CD4-positive, alpha-beta memory T cell (primary cell): ENCODE measurements around the gene SFT2D2. TPM values are rescaled to one million over a fixed set of nuclear protein-coding genes. Genes with fewer than 3 reads are reported as not detected.
A peak's percentile ranks its signal among the peaks of the same experiment; 100 is the strongest.
"Not testable (repeated sequence)": the region's sequence is repeated elsewhere in the genome, so short reads cannot be mapped to it uniquely, and the experiment has no call there.

ENCODE experiments used
- CTCF ChIA-PET: fragments of 350-600 bp; sonication (Branson Sonifier 250); formaldehyde crosslinking; loops from one replicate; lab custom pipeline; 2021; ENCODE audit warnings: inconsistent platforms; ENCODE audit not compliant: partially characterized antibody; lab: Charles Lee
- POLR2A ChIA-PET: fragments of 350-600 bp; sonication (Branson Sonifier 250); formaldehyde crosslinking; loops from one replicate; lab custom pipeline; 2021; ENCODE audit not compliant: partially characterized antibody; lab: Charles Lee
- DNase-seq, 5 donors: peaks; one replicate each; pipeline versions ENCODE4 v3.0.0 to v3.0.0-alpha.2; 2020 to 2022; ENCODE audit warnings: mixed read lengths in 1 of 5
- H3K27ac ChIP-seq: one replicate; pipeline ENCODE4 v1.7.0; 2013; ENCODE audit warnings: low read depth, low read length
- H3K27me3 ChIP-seq: 2 replicates; pipeline ENCODE4 v1.7.0; 2013; ENCODE audit warnings: mild to moderate bottlenecking, low read length, moderate library complexity; ENCODE audit not compliant: insufficient read depth
- H3K36me3 ChIP-seq: 2 replicates; pipeline ENCODE4 v1.7.0; 2013; ENCODE audit warnings: mild to moderate bottlenecking, low read length, moderate library complexity; ENCODE audit not compliant: insufficient read depth
- H3K4me1 ChIP-seq: 2 replicates; pipeline ENCODE4 v1.7.0; 2013; ENCODE audit warnings: mild to moderate bottlenecking, low read length, moderate library complexity; ENCODE audit not compliant: insufficient read depth
- H3K4me3 ChIP-seq, 2 donors: one replicate each; pipeline ENCODE4 v1.7.0; 2013; ENCODE audit warnings: low read length in 2 of 2, mild to moderate bottlenecking in 1 of 2
- H3K9me3 ChIP-seq, 2 donors: one replicate each; pipeline ENCODE4 v1.7.0; 2013; ENCODE audit warnings: low read length in 2 of 2, control low read depth in 1 of 2; ENCODE audit not compliant: control insufficient read depth in 1 of 2
- H3K27ac Mint-ChIP-seq, 7 donors: one replicate each; pipeline ENCODE4 v1.8.0; 2020 to 2021; ENCODE audit warnings: mixed read lengths in 7 of 7, mild to moderate bottlenecking in 6 of 7, inconsistent platforms in 3 of 7, moderate library complexity in 3 of 7
- H3K27me3 Mint-ChIP-seq, 2 donors: one replicate each; pipeline ENCODE4 v1.8.0; 2020 to 2021; ENCODE audit warnings: mixed read lengths in 2 of 2
- H3K36me3 Mint-ChIP-seq, 2 donors: one replicate each; pipeline ENCODE4 v1.8.0; 2020 to 2021; ENCODE audit warnings: mixed read lengths in 2 of 2, inconsistent platforms in 1 of 2, mild to moderate bottlenecking in 1 of 2
- H3K4me1 Mint-ChIP-seq, 4 donors: one replicate each; pipeline ENCODE4 v1.8.0; 2020 to 2021; ENCODE audit warnings: mixed read lengths in 4 of 4, mild to moderate bottlenecking in 1 of 4
- H3K4me3 Mint-ChIP-seq, 8 donors: one replicate each; pipeline ENCODE4 v1.8.0; 2020 to 2021; ENCODE audit warnings: mixed read lengths in 8 of 8, mild to moderate bottlenecking in 7 of 8, moderate library complexity in 6 of 8, inconsistent platforms in 3 of 8
- H3K9me3 Mint-ChIP-seq, 8 donors: one replicate each; pipeline ENCODE4 v1.8.0; 2020 to 2021; ENCODE audit warnings: mixed read lengths in 8 of 8, mild to moderate bottlenecking in 5 of 8, inconsistent platforms in 3 of 8, moderate library complexity in 1 of 8
- intact Hi-C: fragments of 100-400 bp; cut with micrococcal nuclease; formaldehyde crosslinking; loops from one replicate; pipeline ENCODE4 v1.15.1; 2023
- polyA plus RNA-seq, 2 donors: library from polyadenylated mRNA; unstranded; fragments of 300-500 nt; fragmentation: Illumina TruSeq; gene quantifications; one replicate each; pipeline ENCODE4 v1.2.3, GENCODE V29; 2021
- total RNA-seq, 2 experiments: library from RNA; stranded (reverse); gene quantifications; one replicate each; pipeline ENCODE4 v1.2.3, GENCODE V29; 2021

The SFT2D2 gene
- total and polyA plus RNA-seq, 4 experiments from 2014 or later, result 13.6 to 63.2 (median 51.3) TPM

GRCh38 chr1:168181063-168181720 lies 44.6 kb upstream of the SFT2D2 start:
- Mint-ChIP-seq H3K4me3 (peak overlapping the region in 2 of 8 donors; percentile 12 to 41), H3K36me3 (peaks cover 2 to 15% of the 10 kb centered on the region in 2 donors), H3K4me1 (peaks cover 5 to 21% (median 11%) of the 10 kb centered on the region in 4 donors)
- H3K27me3 ChIP-seq, H3K9me3 Mint-ChIP-seq, H3K9me3 ChIP-seq, H3K27ac ChIP-seq, intact Hi-C loops, H3K36me3 ChIP-seq, H3K27ac Mint-ChIP-seq, DNase-seq, H3K4me3 ChIP-seq, H3K27me3 Mint-ChIP-seq, POLR2A ChIA-PET, CTCF ChIA-PET: not testable (repeated sequence)
- peaks cover 24% of the 10 kb centered on the region for H3K4me1 ChIP-seq

GRCh38 chr1:168187177-168187576 lies 38.6 kb upstream of the SFT2D2 start:
- peaks cover under 1% of the 10 kb centered on the region for H3K4me1 ChIP-seq
- no peaks in the 10 kb centered on the region for H3K27me3 Mint-ChIP-seq
- H3K4me3 ChIP-seq, result no peak overlapping the region
- H3K4me3 Mint-ChIP-seq, result no peak overlapping the region
- no peak overlapping the region for H3K27ac Mint-ChIP-seq
- intact Hi-C loops, result no loop called here
- H3K27me3 ChIP-seq, result no peaks in the 10 kb centered on the region
- ChIA-PET CTCF (no interaction called here), POLR2A (no interaction called here)
- peaks cover 16% of the 10 kb centered on the region for H3K36me3 ChIP-seq
- H3K36me3 Mint-ChIP-seq, result peaks cover 37 to 61% of the 10 kb centered on the region in 2 donors
- no peaks in the 10 kb centered on the region for H3K9me3 Mint-ChIP-seq
- H3K9me3 ChIP-seq, result no peaks in the 10 kb centered on the region
- DNase-seq, result no peak
- H3K4me1 Mint-ChIP-seq, result peaks cover 9 to 22% (median 14%) of the 10 kb centered on the region in 4 donors
- H3K27ac ChIP-seq, result no peak overlapping the region

- Histone ChIP-seq H3K4me1 (no peaks in the 10 kb centered on the region), H3K36me3 (peaks cover 20% of the 10 kb centered on the region), H3K4me3 (no peak overlapping the region), H3K27me3 (no peaks in the 10 kb centered on the region), H3K9me3 (no peaks in the 10 kb centered on the region), H3K27ac (no peak overlapping the region)
- intact Hi-C loops, result no loop called here
- Mint-ChIP-seq H3K36me3 (peaks cover 58 to 70% of the 10 kb centered on the region in 2 donors), H3K27me3 (no peaks in the 10 kb centered on the region), H3K4me3 (no peak overlapping the region), H3K27ac (no peak overlapping the region), H3K4me1 (peaks cover 5 to 10% (median 7%) of the 10 kb centered on the region in 4 donors), H3K9me3 (no peaks in the 10 kb centered on the region)
- DNase-seq, result no peak
- ChIA-PET POLR2A (interaction anchor here (1.3 kb wide), 1 partner anchor 12 kb away, joined by 5 read pairs; the partner anchor contains the start of gene TIPRL), CTCF (interaction anchor here (1.7 kb wide), 1 partner anchor 13 kb away, joined by 5 read pairs; no protein-coding TSS in a partner anchor)
These were observed 35.4 kb upstream of the SFT2D2 start for GRCh38 chr1:168190403-168190802.

DNA sequence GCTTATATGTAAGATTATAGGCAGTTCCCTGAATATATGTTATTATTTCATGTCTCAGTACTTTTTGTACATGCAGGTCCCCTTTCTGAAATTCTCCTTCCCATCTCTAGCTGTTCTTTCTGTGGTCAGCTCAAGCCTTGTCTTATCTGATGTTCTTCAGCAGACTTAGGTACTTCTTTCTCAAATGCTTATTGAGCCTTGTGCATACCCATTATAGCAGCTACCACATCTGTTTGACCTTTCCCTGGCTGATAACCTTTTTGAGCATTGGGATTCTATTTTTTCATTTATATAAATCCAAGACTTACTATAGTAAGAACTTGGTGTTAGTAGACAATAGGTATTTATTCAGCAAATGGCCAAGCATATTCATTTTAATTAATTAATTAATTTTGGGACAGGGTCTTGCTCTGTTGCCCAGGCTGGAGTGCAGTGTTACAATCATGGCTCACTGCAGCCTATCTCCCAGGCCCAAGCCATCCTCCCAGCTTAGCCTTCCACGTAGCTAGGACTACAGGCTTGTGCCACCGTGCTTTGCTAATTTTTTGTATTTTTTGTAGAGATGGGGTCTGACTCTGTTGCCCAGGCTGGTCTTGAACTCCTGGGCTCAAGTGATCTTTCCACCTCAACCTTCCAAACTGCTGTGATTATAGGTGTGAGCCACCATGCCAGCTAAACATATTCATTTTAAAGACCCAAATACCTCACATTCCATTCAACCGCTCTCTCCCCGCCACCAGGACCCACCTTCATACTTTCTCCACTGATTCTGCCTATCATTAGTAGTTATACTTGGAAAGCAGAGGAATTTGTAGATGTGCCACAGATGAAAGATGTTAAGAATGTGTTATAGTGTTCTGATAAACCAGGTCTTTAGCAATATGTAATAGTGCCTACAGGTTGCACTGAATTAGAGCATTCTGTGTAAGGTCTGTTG lies 30.3 kb upstream of the SFT2D2 start:
- no peaks in the 10 kb centered on the region for H3K9me3 Mint-ChIP-seq
- Histone ChIP-seq H3K27ac (no peak overlapping the region), H3K9me3 (no peaks in the 10 kb centered on the region), H3K36me3 (peaks cover 37% of the 10 kb centered on the region), H3K27me3 (no peaks in the 10 kb centered on the region), H3K4me3 (no peak overlapping the region), H3K4me1 (no peaks in the 10 kb centered on the region)
- no peaks in the 10 kb centered on the region for H3K27me3 Mint-ChIP-seq
- H3K4me1 Mint-ChIP-seq, result peaks cover 0 to 6% (median 3%) of the 10 kb centered on the region in 4 donors
- H3K27ac Mint-ChIP-seq, result peak overlapping the region in 1 of 7 donors; percentile 5
- ChIA-PET CTCF (interaction anchor here (1.2 kb wide), 1 partner anchor 113 kb away, joined by 3 read pairs; no protein-coding TSS in a partner anchor), POLR2A (no interaction called here)
- no peak for DNase-seq
- intact Hi-C loops, result no loop called here
- H3K36me3 Mint-ChIP-seq, result peaks cover 60% of the 10 kb centered on the region in 2 donors
- H3K4me3 Mint-ChIP-seq, result no peak overlapping the region

GRCh38 chr1:168199056-168199455 lies 26.7 kb upstream of the SFT2D2 start:
- Histone ChIP-seq H3K4me3 (no peak overlapping the region), H3K9me3 (no peaks in the 10 kb centered on the region), H3K27ac (no peak overlapping the region), H3K4me1 (no peaks in the 10 kb centered on the region), H3K27me3 (no peaks in the 10 kb centered on the region), H3K36me3 (peaks cover 30% of the 10 kb centered on the region)
- H3K9me3 Mint-ChIP-seq, result no peaks in the 10 kb centered on the region
- H3K27ac Mint-ChIP-seq, result no peak overlapping the region
- no peak overlapping the region for H3K4me3 Mint-ChIP-seq
- peaks cover 0 to 3% (median 0%) of the 10 kb centered on the region in 4 donors for H3K4me1 Mint-ChIP-seq
- H3K36me3 Mint-ChIP-seq, result peaks cover 64 to 66% of the 10 kb centered on the region in 2 donors
- no peaks in the 10 kb centered on the region for H3K27me3 Mint-ChIP-seq
- ChIA-PET CTCF (no interaction called here), POLR2A (no interaction called here)
- no peak for DNase-seq
- intact Hi-C loops, result no loop called here

GRCh38 chr1:168202941-168203654 lies 22.7 kb upstream of the SFT2D2 start:
- Histone ChIP-seq H3K27ac (no peak overlapping the region), H3K4me3 (no peak overlapping the region), H3K4me1 (no peaks in the 10 kb centered on the region), H3K36me3 (peaks cover 16% of the 10 kb centered on the region), H3K27me3 (no peaks in the 10 kb centered on the region), H3K9me3 (no peaks in the 10 kb centered on the region)
- ChIA-PET POLR2A (no interaction called here), CTCF (no interaction called here)
- Mint-ChIP-seq H3K4me1 (no peaks in the 10 kb centered on the region), H3K27me3 (no peaks in the 10 kb centered on the region), H3K36me3 (peaks cover 54 to 58% of the 10 kb centered on the region in 2 donors), H3K4me3 (no peak overlapping the region), H3K9me3 (peaks cover 0 to 8% (median 0%) of the 10 kb centered on the region in 8 donors), H3K27ac (no peak overlapping the region)
- intact Hi-C loops, result no loop called here
- DNase-seq, result no peak
